HAP-1 (cell line): ENCODE measurements around the gene ZNF471.
A peak's percentile ranks its signal among the peaks of the same experiment; 100 is the strongest.

Experiments used
- DNase-seq, 2 experiments: peaks; one replicate each; pipeline ENCODE4 v3.0.0-alpha.2; 2016 to 2020; ENCODE audit warnings: low spot score in 2 of 2
- H3K27me3 ChIP-seq: fragments of 250-450 bp; sonication (Bioruptor Pico); 2 replicates; pipeline ENCODE4 v1.5.1; 2020; ENCODE audit warnings: low read depth, mild to moderate bottlenecking, moderate library complexity
- H3K36me3 ChIP-seq: fragments of 250-450 bp; sonication (Bioruptor Pico); replicated peaks from 2 replicates; pipeline ENCODE4 v1.5.1; 2020; ENCODE audit warnings: mild to moderate bottlenecking
- H3K4me1 ChIP-seq: fragments of 250-450 bp; sonication (Bioruptor Pico); 2 replicates; pipeline ENCODE4 v1.5.1; 2020; ENCODE audit warnings: mild to moderate bottlenecking
- H3K4me3 ChIP-seq: fragments of 250-450 bp; sonication (Bioruptor Pico); 2 replicates; pipeline ENCODE4 v1.5.1; 2020; ENCODE audit warnings: mild to moderate bottlenecking, moderate library complexity
- H3K9me3 ChIP-seq: fragments of 250-450 bp; sonication (Bioruptor Pico); 2 replicates; pipeline ENCODE4 v1.5.1; 2020; ENCODE audit warnings: mild to moderate bottlenecking, moderate library complexity
- in situ Hi-C: fragments of 300-500 bp; cut with MboI; formaldehyde crosslinking; loops from 3 replicates; pipeline ENCODE4 v1.14.3; 2020; ENCODE audit warnings: low sequenced_read_pairs, inconsistent platforms, mixed read lengths

Gene ZNF471

DNA sequence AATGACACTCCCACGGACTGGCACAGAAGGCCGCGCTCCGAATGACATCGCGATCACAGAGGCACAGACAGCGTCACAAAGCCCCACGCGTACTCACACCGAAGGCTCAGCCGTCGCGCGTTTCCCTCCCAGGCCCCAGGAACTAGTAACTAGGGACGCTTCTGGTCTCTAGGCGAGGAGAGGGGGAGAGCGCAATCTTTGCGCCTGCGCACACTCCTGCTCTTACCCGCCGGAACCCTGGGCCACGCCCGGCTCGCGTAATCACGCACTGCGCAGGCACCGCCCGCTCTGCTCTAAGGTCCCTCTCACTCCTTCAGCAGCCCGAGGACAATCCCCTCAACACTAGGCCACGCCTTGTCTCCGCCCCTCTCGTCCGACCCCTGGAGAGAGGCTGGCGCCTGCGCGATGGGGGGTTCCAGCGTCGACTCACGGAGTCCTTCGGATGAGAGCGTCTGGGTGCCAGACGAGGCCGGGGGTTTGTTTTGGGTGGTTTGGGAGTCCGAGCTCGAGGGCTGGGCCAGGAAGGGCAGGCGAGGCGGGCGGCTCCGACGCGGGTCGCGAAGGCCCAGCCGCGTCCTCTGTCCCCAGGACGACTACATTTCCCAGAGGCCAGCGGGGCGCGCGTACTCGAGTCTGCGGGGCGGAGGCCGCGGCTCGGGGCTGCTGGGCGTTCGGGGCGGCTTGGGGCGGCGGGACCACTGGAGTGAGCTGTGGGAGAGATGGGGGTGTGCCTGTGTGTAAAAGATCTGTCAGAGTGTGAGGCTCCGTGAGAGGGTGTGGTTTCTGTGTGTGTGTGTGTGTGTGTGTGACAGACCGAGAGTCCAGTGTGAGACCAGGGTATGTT, at the start of gene ZNF471:
TSS of gene ZNF471 (plus strand) at position 410 of the 844 bp plus-strand sequence. CDS start 3,717 bp downstream, outside the sequence.
- DNase-seq: peak; percentile 90 to 95
- peaks cover 4% of the 10 kb centered on the region for H3K9me3 ChIP-seq
- no peaks in the 10 kb centered on the region for H3K36me3 ChIP-seq
- no peaks in the 10 kb centered on the region for H3K27me3 ChIP-seq
- no peaks in the 10 kb centered on the region for H3K4me1 ChIP-seq
- in situ Hi-C loops: no loop called here
- peak within 1 kb of the TSS; percentile 62 for H3K4me3 ChIP-seq

GRCh38 chr19:56474308-56474707, 33.3 kb upstream of the ZNF471 start:
- Histone ChIP-seq H3K9me3 (no peaks in the 10 kb centered on the region), H3K36me3 (no peaks in the 10 kb centered on the region), H3K4me1 (no peaks in the 10 kb centered on the region), H3K27me3 (no peaks in the 10 kb centered on the region), H3K4me3 (no peak overlapping the region)
- DNase-seq: no peak
- in situ Hi-C loops: no loop called here

DNA sequence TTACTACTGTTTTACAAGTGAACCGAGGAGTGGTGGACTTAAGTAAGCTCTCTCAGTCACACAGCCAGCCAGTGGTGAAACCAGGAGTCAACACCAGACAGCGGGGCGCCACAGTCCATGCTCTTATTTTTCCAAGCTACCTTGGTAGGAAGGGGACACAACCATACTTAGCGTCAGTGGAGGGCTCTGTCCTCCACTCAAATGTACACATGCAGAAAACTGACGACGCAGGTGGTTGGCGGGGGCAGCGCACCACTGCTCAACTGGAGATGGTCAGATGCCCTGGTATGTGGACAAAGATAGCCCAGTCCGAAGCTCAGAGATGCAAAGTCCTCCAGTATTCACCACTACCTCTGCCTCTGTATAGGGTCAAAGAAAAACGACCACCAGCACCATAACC, 31.6 kb upstream of the ZNF471 start:
- Histone ChIP-seq H3K9me3 (no peaks in the 10 kb centered on the region), H3K4me3 (no peak overlapping the region)

GRCh38 chr19:56476651-56477428, 30.8 kb upstream of the ZNF471 start, which contains the start of gene ZNF667:
TSS of gene ZNF667 (minus strand) at chr19:56477345. CDS start at chr19:56462370, 14,975 bp downstream.
- Histone ChIP-seq H3K36me3 (no peaks in the 10 kb centered on the region), H3K27me3 (no peaks in the 10 kb centered on the region), H3K9me3 (no peaks in the 10 kb centered on the region), H3K4me1 (no peaks in the 10 kb centered on the region), H3K4me3 (no peak within 1 kb of the TSS)
- no peak for DNase-seq
- in situ Hi-C loops: no loop called here

More for the DNA sequence above, 31.6 kb upstream of the ZNF471 start:
- DNase-seq: no peak
- in situ Hi-C loops: no loop called here
- H3K27me3 ChIP-seq: no peaks in the 10 kb centered on the region
- H3K36me3 ChIP-seq: no peaks in the 10 kb centered on the region
- H3K4me1 ChIP-seq: no peaks in the 10 kb centered on the region

DNA sequence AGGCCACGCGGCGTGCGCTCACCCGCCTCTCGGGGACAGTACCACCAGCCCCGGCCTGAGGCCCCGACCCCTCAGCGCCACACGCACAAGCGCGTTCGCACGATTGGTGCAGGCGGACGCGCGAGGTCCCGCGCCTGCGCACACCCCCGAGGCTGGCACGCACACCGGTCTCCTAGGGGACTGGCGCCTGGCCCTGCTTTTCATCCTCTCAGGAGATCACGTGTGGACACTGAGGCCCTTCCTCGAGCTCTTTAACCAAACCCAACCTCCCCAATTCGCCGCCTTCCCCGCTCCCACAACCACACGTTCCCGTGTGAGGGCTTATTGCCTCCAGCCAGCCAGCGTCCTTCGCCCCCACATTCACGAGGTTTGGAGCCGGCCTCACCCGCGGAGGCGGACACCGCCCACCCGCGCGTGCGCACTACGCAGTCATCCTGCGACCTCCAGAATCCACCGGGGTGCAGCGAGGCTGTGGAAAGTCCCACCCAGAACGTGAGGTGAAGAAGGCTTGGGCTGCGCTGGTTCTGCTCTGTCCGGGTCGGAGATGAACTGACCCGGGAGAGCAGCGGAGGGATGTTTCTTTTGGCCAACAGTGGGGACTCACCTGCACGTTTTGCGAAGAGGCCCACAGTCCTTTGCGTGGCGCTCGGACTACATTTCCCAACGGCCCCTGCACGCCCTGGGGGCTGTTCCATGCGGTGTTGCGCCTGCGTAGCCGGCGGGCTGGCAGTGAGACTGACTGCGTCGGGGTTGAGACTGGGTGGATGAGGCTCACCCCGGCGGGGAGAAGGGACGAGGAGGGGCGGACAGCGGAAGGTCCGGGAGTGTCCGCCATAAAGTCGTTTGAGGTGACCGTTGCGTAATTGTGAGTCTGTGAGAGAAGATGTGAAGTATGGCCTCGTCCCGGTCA, 30.0 kb upstream of the ZNF471 start:
- no peak overlapping the region for H3K4me3 ChIP-seq
- DNase-seq: no peak
- in situ Hi-C loops: no loop called here

DNA sequence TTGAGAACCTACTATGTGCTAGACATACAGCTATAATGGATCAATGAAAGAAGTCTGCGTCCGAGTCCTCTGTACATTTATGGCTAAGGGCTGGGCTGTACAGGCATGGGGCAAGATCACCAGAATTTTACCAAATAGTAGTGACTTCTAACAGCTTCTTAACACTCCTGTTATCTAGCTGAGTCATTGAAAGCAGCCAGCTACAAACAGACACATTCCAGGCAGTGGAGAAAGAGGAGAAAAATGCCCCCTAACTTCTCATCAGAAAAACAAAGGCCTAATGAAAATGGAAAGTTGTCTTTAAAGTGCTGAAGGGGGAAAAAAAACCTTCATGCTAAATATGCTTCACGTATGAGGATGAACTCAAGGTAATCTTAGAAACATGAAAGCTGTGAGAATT, 16.3 kb upstream of the ZNF471 start:
- H3K9me3 ChIP-seq: no peaks in the 10 kb centered on the region
- DNase-seq: no peak
- H3K27me3 ChIP-seq: no peaks in the 10 kb centered on the region
- in situ Hi-C loops: no loop called here
- no peaks in the 10 kb centered on the region for H3K4me1 ChIP-seq
- no peaks in the 10 kb centered on the region for H3K36me3 ChIP-seq
- no peak overlapping the region for H3K4me3 ChIP-seq

More for the DNA sequence above, 30.0 kb upstream of the ZNF471 start:
- Histone ChIP-seq H3K27me3 (no peaks in the 10 kb centered on the region), H3K36me3 (no peaks in the 10 kb centered on the region), H3K9me3 (no peaks in the 10 kb centered on the region), H3K4me1 (no peaks in the 10 kb centered on the region)

- Histone ChIP-seq H3K4me1 (no peaks in the 10 kb centered on the region), H3K9me3 (peaks cover 4% of the 10 kb centered on the region; the same call in 1 of the 2 replicates), H3K36me3 (no peaks in the 10 kb centered on the region), H3K27me3 (no peaks in the 10 kb centered on the region), H3K4me3 (no peak overlapping the region)
- no peak for DNase-seq
- in situ Hi-C loops: no loop called here
Measured at GRCh38 chr19:56504581-56504980, 3.1 kb upstream of the ZNF471 start.

GRCh38 chr19:56508290-56508778, 679 bp downstream of the ZNF471 start:
- peaks cover 4% of the 10 kb centered on the region for H3K9me3 ChIP-seq

DNA sequence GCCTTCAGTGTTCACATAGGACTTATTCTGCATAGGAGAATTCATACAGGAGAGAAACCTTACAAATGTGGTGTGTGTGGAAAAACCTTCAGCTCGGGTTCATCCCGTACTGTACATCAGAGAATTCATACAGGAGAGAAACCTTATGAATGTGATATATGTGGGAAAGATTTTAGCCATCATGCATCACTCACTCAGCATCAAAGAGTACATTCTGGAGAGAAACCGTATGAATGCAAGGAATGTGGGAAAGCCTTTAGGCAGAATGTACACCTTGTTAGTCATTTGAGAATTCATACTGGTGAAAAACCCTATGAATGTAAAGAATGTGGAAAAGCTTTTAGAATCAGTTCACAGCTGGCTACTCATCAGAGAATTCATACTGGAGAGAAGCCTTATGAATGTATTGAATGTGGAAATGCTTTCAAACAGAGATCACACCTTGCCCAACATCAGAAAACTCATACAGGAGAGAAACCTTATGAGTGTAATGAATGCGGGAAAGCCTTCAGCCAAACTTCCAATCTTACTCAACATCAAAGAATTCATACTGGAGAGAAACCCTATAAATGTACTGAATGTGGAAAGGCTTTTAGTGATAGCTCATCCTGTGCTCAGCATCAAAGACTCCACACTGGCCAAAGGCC, 17.7 kb downstream of the ZNF471 start:
- H3K9me3 ChIP-seq: peaks cover 16% of the 10 kb centered on the region; the same call in 1 of the 2 replicates
- in situ Hi-C loops: no loop called here
- H3K4me1 ChIP-seq: no peaks in the 10 kb centered on the region
- H3K4me3 ChIP-seq: no peak overlapping the region
- no peaks in the 10 kb centered on the region for H3K36me3 ChIP-seq
- DNase-seq: no peak
- no peaks in the 10 kb centered on the region for H3K27me3 ChIP-seq

More at GRCh38 chr19:56508290-56508778, 679 bp downstream of the ZNF471 start:
- no peak for DNase-seq
- Histone ChIP-seq H3K4me3 (peak overlapping the region; percentile 62), H3K36me3 (no peaks in the 10 kb centered on the region), H3K27me3 (no peaks in the 10 kb centered on the region), H3K4me1 (no peaks in the 10 kb centered on the region)
- in situ Hi-C loops: no loop called here

DNA sequence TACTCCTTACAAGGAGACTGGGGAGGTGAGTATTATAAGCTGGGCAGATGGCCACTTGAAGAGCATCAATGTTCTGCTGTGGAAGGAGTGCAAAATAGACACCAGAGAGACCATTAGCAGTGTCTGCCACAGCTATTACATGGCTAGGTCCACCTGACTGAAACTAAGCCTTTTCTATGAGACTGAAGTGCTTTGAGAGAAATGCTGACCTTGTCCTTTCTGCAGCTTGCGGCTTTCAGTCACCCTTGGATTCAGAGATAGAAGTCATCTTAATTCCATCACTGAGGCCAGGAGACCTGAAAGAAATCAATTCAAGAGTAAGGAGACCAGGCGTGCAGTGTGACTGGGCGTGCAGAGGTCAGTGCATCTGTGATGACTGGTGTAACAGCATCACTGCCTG, 29.8 kb downstream of the ZNF471 start:
- no peak for DNase-seq
- Histone ChIP-seq H3K4me3 (no peak overlapping the region), H3K36me3 (0 out of 2 replicates have a peak, but pooled peaks cover 2% of the 10 kb centered on the region), H3K9me3 (peaks cover 7% of the 10 kb centered on the region; the same call in 1 of the 2 replicates), H3K27me3 (no peaks in the 10 kb centered on the region), H3K4me1 (no peaks in the 10 kb centered on the region; the same call in none of the 2 replicates)
- in situ Hi-C loops: no loop called here

DNA sequence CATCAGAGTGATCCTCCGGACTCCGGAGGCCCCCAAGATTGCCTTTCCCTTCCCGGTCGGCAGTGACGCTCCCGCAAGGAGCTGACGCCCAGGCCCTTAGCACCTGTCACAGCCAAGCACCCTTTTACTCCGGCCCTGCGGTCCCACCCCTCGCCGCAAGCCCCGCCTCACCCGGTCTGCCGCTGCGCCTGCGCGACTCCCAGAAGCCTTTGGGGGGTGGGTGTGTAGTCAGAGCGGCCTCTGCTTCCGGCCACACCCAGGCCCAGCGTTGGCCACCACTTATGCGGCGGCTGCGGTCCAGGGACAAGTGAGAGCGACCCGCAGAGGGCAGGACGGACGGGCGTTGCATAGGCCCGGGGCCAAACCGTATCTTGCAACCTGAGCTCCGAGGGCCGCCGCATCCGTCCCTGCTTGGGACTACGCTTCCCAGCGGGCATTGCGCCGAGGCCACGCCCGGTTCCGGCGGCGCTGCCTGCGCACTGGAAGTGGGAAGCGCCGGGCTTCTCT, 30.7 kb downstream of the ZNF471 start:
- peak; percentile 84 to 95 for DNase-seq
- H3K4me1 ChIP-seq: no peaks in the 10 kb centered on the region; the same call in none of the 2 replicates
- no peaks in the 10 kb centered on the region for H3K27me3 ChIP-seq
- 0 out of 2 replicates have a peak, but pooled peaks cover 2% of the 10 kb centered on the region for H3K36me3 ChIP-seq
- peak overlapping the region; percentile 90 for H3K4me3 ChIP-seq
- H3K9me3 ChIP-seq: peaks cover 7% of the 10 kb centered on the region; the same call in 1 of the 2 replicates
- in situ Hi-C loops: no loop called here

GRCh38 chr19:56538761-56539263, 31.2 kb downstream of the ZNF471 start, which contains the start of gene ZFP28:
TSS of gene ZFP28 (plus strand) at chr19:56538948. CDS start at chr19:56539019, 71 bp downstream.
- Histone ChIP-seq H3K9me3 (peaks cover 7% of the 10 kb centered on the region; the same call in 1 of the 2 replicates), H3K4me1 (no peaks in the 10 kb centered on the region; the same call in none of the 2 replicates), H3K27me3 (no peaks in the 10 kb centered on the region), H3K36me3 (0 out of 2 replicates have a peak, but pooled peaks cover 2% of the 10 kb centered on the region), H3K4me3 (peak within 1 kb of the TSS; percentile 90)
- DNase-seq: peak; percentile 44 to 92
- in situ Hi-C loops: no loop called here
